ENCODE measurements around the gene DENND1A.

GRCh38 chr9:123389698-123390097 lies 540.2 kb downstream of the DENND1A start:
- TF ChIP-seq CTCF (IDR thresholded peaks at IDR 0.05) = no peak
- no peak for TF ChIP-seq EZH2 (IDR thresholded peaks at IDR 0.05)
- no peak for TF ChIP-seq EZH2phosphoT487 (IDR thresholded peaks at IDR 0.05)
